GM21737 (cell line): ENCODE results near the gene ATP11A.

Experiments
- ATAC-seq: cut with Tn5 transposase; IDR thresholded peaks from one replicate; pipeline ENCODE4 v1.9.1; 2021; ENCODE audit warnings: mild to moderate bottlenecking, moderate library complexity; ENCODE audit not compliant: unreplicated experiment

The ATP11A gene

GRCh38 chr13:112738606-112739005 is 48.8 kb downstream of the ATP11A start:
- no peak for ATAC-seq

GRCh38 chr13:112740502-112741131 is 50.8 kb downstream of the ATP11A start:
- ATAC-seq = no peak

- ATAC-seq = no peak
These were observed 51.4 kb downstream of the ATP11A start for GRCh38 chr13:112741185-112741755.

- no peak for ATAC-seq
These were observed 52.2 kb downstream of the ATP11A start for GRCh38 chr13:112741835-112742570.

GRCh38 chr13:112742583-112742982 is 52.7 kb downstream of the ATP11A start:
- no peak for ATAC-seq

GRCh38 chr13:112743451-112744167 is 53.8 kb downstream of the ATP11A start:
- ATAC-seq = no peak

GRCh38 chr13:112744168-112745021 is 54.6 kb downstream of the ATP11A start:
- no peak for ATAC-seq

- no peak for ATAC-seq
These were observed 56.2 kb downstream of the ATP11A start for GRCh38 chr13:112746044-112746443.

GRCh38 chr13:112747256-112747655 is 57.4 kb downstream of the ATP11A start:
- ATAC-seq = no peak

- no peak for ATAC-seq
These were observed 59.3 kb downstream of the ATP11A start for GRCh38 chr13:112748947-112749735.

- ATAC-seq = no peak
These were observed 60.7 kb downstream of the ATP11A start for GRCh38 chr13:112750570-112750969.

GRCh38 chr13:112751617-112752016 is 61.8 kb downstream of the ATP11A start:
- ATAC-seq = no peak

GRCh38 chr13:112752211-112752610 is 62.4 kb downstream of the ATP11A start:
- no peak for ATAC-seq

GRCh38 chr13:112752711-112753541 is 63.1 kb downstream of the ATP11A start:
- ATAC-seq = no peak

GRCh38 chr13:112753833-112754232 is 64.0 kb downstream of the ATP11A start:
- ATAC-seq = no peak

GRCh38 chr13:112754281-112755025 is 64.6 kb downstream of the ATP11A start:
- ATAC-seq = no peak

GRCh38 chr13:112755331-112755730 is 65.5 kb downstream of the ATP11A start:
- no peak for ATAC-seq

- no peak for ATAC-seq
These were observed 66.2 kb downstream of the ATP11A start for GRCh38 chr13:112756081-112756480.
